ENCODE data around the gene RAD51B.
"Not testable (repeated sequence)": the region's sequence is repeated elsewhere in the genome, so short reads cannot be mapped to it uniquely, and the experiment has no call there.

Gene RAD51B

DNA sequence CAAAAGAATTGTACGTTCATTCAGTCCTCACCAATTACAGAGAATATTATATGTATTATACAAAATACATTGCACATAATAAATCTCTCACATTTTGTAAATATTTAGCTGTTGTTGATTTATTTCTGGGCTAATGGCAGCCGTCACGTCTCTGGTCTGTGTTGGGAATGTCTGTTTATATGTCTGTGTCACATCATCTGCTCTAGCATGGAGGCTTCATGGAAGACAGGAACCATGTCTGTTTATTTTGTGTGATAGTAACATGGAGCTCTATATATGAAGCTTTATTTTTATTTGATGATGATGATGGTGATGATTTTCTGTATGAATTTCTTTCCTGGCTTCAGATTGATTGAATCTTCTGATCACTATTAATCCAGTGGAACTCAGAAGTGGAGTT lies 138.4 kb downstream of the RAD51B start:
- Histone ChIP-seq H3K9me3 (ENCODE audit: control insufficient read depth in 5 of 5, low read length in 5 of 5) (no peaks in the 10 kb centered on the region), H3K4me3 (ENCODE audit: low read depth in 1 of 5, low read length in 5 of 5) (no peak overlapping the region), H3K27me3 (ENCODE audit: control insufficient read depth in 5 of 5, insufficient read depth in 4 of 5, low read length in 5 of 5) (no peaks in the 10 kb centered on the region), H3K9ac (ENCODE audit: low read length in 5 of 5) (no peak overlapping the region), H3K27ac (ENCODE audit: low read depth, low read length) (no peak overlapping the region), H3K36me3 (ENCODE audit: control insufficient read depth in 5 of 5, insufficient read depth in 5 of 5, low read length in 5 of 5) (no peaks in the 10 kb centered on the region), H3K4me1 (ENCODE audit: control insufficient read depth in 5 of 5, insufficient read depth in 5 of 5, low read length in 5 of 5) (peaks cover 0 to 12% (median 0%) of the 10 kb centered on the region in 5 donors)

DNA sequence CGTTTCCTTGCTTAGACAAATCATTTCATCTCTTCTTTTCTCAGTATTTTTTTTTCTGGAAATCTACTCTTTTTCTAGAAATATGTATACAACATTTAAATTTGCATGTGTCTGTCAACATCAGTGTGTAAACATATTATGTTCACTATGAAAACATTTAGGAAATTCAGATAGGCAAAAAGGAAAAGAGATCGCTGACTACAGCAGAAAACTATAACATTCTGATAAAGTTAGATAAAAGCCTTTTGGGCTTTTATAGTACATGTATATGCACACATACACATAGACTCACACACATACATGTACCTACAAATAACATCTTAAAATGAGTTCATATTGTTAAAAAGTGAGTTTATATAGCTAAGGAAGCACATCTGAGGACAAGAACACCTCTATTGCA lies 142.1 kb downstream of the RAD51B start:
- Histone ChIP-seq H3K27ac (ENCODE audit: low read depth, low read length) (no peak overlapping the region), H3K4me3 (ENCODE audit: low read depth in 1 of 5, low read length in 5 of 5) (no peak overlapping the region)

GRCh38 chr14:67962215-67962644 lies 142.7 kb downstream of the RAD51B start:
- no peaks in the 10 kb centered on the region for H3K9me3 ChIP-seq (ENCODE audit: control insufficient read depth in 5 of 5, low read length in 5 of 5)
- H3K4me3 ChIP-seq (ENCODE audit: low read depth in 1 of 5, low read length in 5 of 5): no peak overlapping the region
- H3K36me3 ChIP-seq (ENCODE audit: control insufficient read depth in 5 of 5, insufficient read depth in 5 of 5, low read length in 5 of 5): no peaks in the 10 kb centered on the region
- peak overlapping the region; percentile 79 for H3K27ac ChIP-seq (ENCODE audit: low read depth, low read length)
- H3K27me3 ChIP-seq (ENCODE audit: control insufficient read depth in 5 of 5, insufficient read depth in 4 of 5, low read length in 5 of 5): no peaks in the 10 kb centered on the region
- H3K9ac ChIP-seq (ENCODE audit: low read length in 5 of 5): peak overlapping the region in 2 of 5 donors; percentile 2 to 57
- peaks cover 0 to 20% (median 11%) of the 10 kb centered on the region in 5 donors for H3K4me1 ChIP-seq (ENCODE audit: control insufficient read depth in 5 of 5, insufficient read depth in 5 of 5, low read length in 5 of 5)

More for the DNA sequence above, 142.1 kb downstream of the RAD51B start:
- Histone ChIP-seq H3K4me1 (ENCODE audit: control insufficient read depth in 5 of 5, insufficient read depth in 5 of 5, low read length in 5 of 5) (peaks cover 0 to 20% (median 11%) of the 10 kb centered on the region in 5 donors), H3K9me3 (ENCODE audit: control insufficient read depth in 5 of 5, low read length in 5 of 5) (no peaks in the 10 kb centered on the region), H3K36me3 (ENCODE audit: control insufficient read depth in 5 of 5, insufficient read depth in 5 of 5, low read length in 5 of 5) (no peaks in the 10 kb centered on the region), H3K27me3 (ENCODE audit: control insufficient read depth in 5 of 5, insufficient read depth in 4 of 5, low read length in 5 of 5) (no peaks in the 10 kb centered on the region), H3K9ac (ENCODE audit: low read length in 5 of 5) (no peak overlapping the region)

DNA sequence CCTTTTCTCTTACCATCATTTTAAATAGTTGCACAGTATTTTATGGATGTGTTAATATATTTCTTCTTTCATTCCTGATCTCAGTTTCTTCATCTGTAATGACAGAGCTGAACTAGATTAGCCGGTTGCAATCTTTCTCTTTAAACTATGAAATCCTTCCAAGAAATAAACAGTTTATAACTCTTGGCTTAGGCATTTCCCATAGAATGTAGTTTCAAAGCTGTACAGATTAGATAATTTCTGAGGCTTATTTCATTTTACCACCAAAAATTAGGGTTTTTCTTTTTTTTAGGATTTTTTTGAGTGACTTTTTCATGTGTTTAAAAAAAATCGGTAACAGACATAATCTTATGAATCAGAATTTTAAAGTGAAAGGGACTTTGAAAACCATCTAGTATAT lies 144.0 kb downstream of the RAD51B start:
- peak overlapping the region in 2 of 5 donors; percentile 40 to 49 for H3K4me3 ChIP-seq (ENCODE audit: low read depth in 1 of 5, low read length in 5 of 5)
- no peaks in the 10 kb centered on the region for H3K9me3 ChIP-seq (ENCODE audit: control insufficient read depth in 5 of 5, low read length in 5 of 5)

GRCh38 chr14:67963960-67964812 lies 144.6 kb downstream of the RAD51B start:
- no peaks in the 10 kb centered on the region for H3K9me3 ChIP-seq (ENCODE audit: control insufficient read depth in 5 of 5, low read length in 5 of 5)
- no peaks in the 10 kb centered on the region for H3K36me3 ChIP-seq (ENCODE audit: control insufficient read depth in 5 of 5, insufficient read depth in 5 of 5, low read length in 5 of 5)
- H3K4me3 ChIP-seq (ENCODE audit: low read depth in 1 of 5, low read length in 5 of 5): peak overlapping the region; percentile 28 to 49 (median 40)
- H3K9ac ChIP-seq (ENCODE audit: low read length in 5 of 5): peak overlapping the region in 3 of 5 donors; percentile 49 to 68 (median 66)
- no peaks in the 10 kb centered on the region for H3K27me3 ChIP-seq (ENCODE audit: control insufficient read depth in 5 of 5, insufficient read depth in 4 of 5, low read length in 5 of 5)
- H3K27ac ChIP-seq (ENCODE audit: low read depth, low read length): peak overlapping the region; percentile 79
- H3K4me1 ChIP-seq (ENCODE audit: control insufficient read depth in 5 of 5, insufficient read depth in 5 of 5, low read length in 5 of 5): peaks cover 0 to 20% (median 11%) of the 10 kb centered on the region in 5 donors

More for the DNA sequence above, 144.0 kb downstream of the RAD51B start:
- Histone ChIP-seq H3K27ac (ENCODE audit: low read depth, low read length) (peak overlapping the region; percentile 79), H3K27me3 (ENCODE audit: control insufficient read depth in 5 of 5, insufficient read depth in 4 of 5, low read length in 5 of 5) (no peaks in the 10 kb centered on the region), H3K9ac (ENCODE audit: low read length in 5 of 5) (peak overlapping the region in 4 of 5 donors; percentile 40 to 68 (median 58)), H3K4me1 (ENCODE audit: control insufficient read depth in 5 of 5, insufficient read depth in 5 of 5, low read length in 5 of 5) (peaks cover 0 to 20% (median 11%) of the 10 kb centered on the region in 5 donors), H3K36me3 (ENCODE audit: control insufficient read depth in 5 of 5, insufficient read depth in 5 of 5, low read length in 5 of 5) (no peaks in the 10 kb centered on the region)

- no peak overlapping the region for H3K27ac ChIP-seq (ENCODE audit: low read depth, low read length)
- peaks cover 0 to 20% (median 11%) of the 10 kb centered on the region in 5 donors for H3K4me1 ChIP-seq (ENCODE audit: control insufficient read depth in 5 of 5, insufficient read depth in 5 of 5, low read length in 5 of 5)
- no peak overlapping the region for H3K9ac ChIP-seq (ENCODE audit: low read length in 5 of 5)
- no peaks in the 10 kb centered on the region for H3K9me3 ChIP-seq (ENCODE audit: control insufficient read depth in 5 of 5, low read length in 5 of 5)
- H3K4me3 ChIP-seq (ENCODE audit: low read depth in 1 of 5, low read length in 5 of 5): no peak overlapping the region
- H3K36me3 ChIP-seq (ENCODE audit: control insufficient read depth in 5 of 5, insufficient read depth in 5 of 5, low read length in 5 of 5): no peaks in the 10 kb centered on the region
- no peaks in the 10 kb centered on the region for H3K27me3 ChIP-seq (ENCODE audit: control insufficient read depth in 5 of 5, insufficient read depth in 4 of 5, low read length in 5 of 5)
Measured at GRCh38 chr14:67965696-67966095, 146.1 kb downstream of the RAD51B start.

DNA sequence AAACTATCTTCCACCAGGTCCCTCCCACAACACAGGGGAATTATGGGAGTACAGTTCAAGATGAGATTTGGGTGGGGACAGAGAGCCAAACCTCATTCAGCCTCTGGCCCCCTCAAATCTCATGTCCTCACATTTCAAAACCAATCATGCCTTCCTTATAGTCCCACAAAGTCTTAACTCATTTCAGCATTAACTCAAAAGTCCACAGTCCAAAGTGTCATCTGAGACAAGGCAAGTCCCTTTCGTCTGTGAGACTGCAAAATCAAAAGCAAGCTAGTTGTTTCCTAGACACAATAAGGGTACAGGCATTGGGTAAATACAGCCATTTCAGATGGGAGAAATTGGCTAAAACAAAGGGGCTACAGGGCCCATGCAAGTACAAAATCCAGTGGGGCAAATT lies 147.6 kb downstream of the RAD51B start:
- Histone ChIP-seq H3K27me3 (ENCODE audit: control insufficient read depth in 5 of 5, insufficient read depth in 4 of 5, low read length in 5 of 5) (no peaks in the 10 kb centered on the region), H3K36me3 (ENCODE audit: control insufficient read depth in 5 of 5, insufficient read depth in 5 of 5, low read length in 5 of 5) (no peaks in the 10 kb centered on the region), H3K4me1 (ENCODE audit: control insufficient read depth in 5 of 5, insufficient read depth in 5 of 5, low read length in 5 of 5) (peaks cover 0 to 14% (median 6%) of the 10 kb centered on the region in 5 donors), H3K4me3 (ENCODE audit: low read depth in 1 of 5, low read length in 5 of 5) (no peak overlapping the region), H3K27ac (ENCODE audit: low read depth, low read length) (no peak overlapping the region), H3K9me3 (ENCODE audit: control insufficient read depth in 5 of 5, low read length in 5 of 5) (no peaks in the 10 kb centered on the region), H3K9ac (ENCODE audit: low read length in 5 of 5) (no peak overlapping the region)

GRCh38 chr14:67967970-67968369 lies 148.4 kb downstream of the RAD51B start:
- H3K4me1 ChIP-seq (ENCODE audit: control insufficient read depth in 5 of 5, insufficient read depth in 5 of 5, low read length in 5 of 5): peaks cover 0 to 14% (median 3%) of the 10 kb centered on the region in 5 donors
- not testable (repeated sequence) for H3K27ac ChIP-seq (ENCODE audit: low read depth, low read length); H3K27me3 ChIP-seq (ENCODE audit: control insufficient read depth in 5 of 5, insufficient read depth in 4 of 5, low read length in 5 of 5); H3K9ac ChIP-seq (ENCODE audit: low read length in 5 of 5); H3K9me3 ChIP-seq (ENCODE audit: control insufficient read depth in 5 of 5, low read length in 5 of 5); H3K4me3 ChIP-seq (ENCODE audit: low read depth in 1 of 5, low read length in 5 of 5); H3K36me3 ChIP-seq (ENCODE audit: control insufficient read depth in 5 of 5, insufficient read depth in 5 of 5, low read length in 5 of 5)

GRCh38 chr14:67970923-67971322 lies 151.3 kb downstream of the RAD51B start:
- no peak overlapping the region for H3K4me3 ChIP-seq (ENCODE audit: low read depth in 1 of 5, low read length in 5 of 5)
- H3K27ac ChIP-seq (ENCODE audit: low read depth, low read length): no peak overlapping the region
- H3K4me1 ChIP-seq (ENCODE audit: control insufficient read depth in 5 of 5, insufficient read depth in 5 of 5, low read length in 5 of 5): no peaks in the 10 kb centered on the region
- no peak overlapping the region for H3K9ac ChIP-seq (ENCODE audit: low read length in 5 of 5)
- no peaks in the 10 kb centered on the region for H3K9me3 ChIP-seq (ENCODE audit: control insufficient read depth in 5 of 5, low read length in 5 of 5)
- no peaks in the 10 kb centered on the region for H3K27me3 ChIP-seq (ENCODE audit: control insufficient read depth in 5 of 5, insufficient read depth in 4 of 5, low read length in 5 of 5)
- no peaks in the 10 kb centered on the region for H3K36me3 ChIP-seq (ENCODE audit: control insufficient read depth in 5 of 5, insufficient read depth in 5 of 5, low read length in 5 of 5)
